ENCODE results near the gene PSMD6.

DNA sequence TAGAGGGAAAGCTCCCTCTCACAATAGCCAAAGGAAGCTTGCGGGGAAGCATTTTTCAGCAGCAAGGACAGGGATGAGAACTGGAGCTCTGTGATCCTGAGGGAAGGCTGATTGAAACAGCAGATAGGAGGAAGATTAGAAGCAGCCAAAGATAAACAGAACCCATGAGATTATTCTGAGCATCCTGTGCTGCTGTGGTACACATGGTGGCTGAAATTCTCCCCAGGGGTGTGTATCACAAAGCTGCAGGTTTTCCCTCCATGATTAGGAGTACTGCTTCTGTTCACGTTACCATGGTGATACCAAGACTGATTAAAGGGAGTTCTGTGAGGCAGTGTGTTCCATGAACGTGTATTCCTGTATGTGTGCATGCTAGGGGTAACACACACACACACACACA lies 30.3 kb upstream of the PSMD6 start:
- TF ChIP-seq, protein P1, sequence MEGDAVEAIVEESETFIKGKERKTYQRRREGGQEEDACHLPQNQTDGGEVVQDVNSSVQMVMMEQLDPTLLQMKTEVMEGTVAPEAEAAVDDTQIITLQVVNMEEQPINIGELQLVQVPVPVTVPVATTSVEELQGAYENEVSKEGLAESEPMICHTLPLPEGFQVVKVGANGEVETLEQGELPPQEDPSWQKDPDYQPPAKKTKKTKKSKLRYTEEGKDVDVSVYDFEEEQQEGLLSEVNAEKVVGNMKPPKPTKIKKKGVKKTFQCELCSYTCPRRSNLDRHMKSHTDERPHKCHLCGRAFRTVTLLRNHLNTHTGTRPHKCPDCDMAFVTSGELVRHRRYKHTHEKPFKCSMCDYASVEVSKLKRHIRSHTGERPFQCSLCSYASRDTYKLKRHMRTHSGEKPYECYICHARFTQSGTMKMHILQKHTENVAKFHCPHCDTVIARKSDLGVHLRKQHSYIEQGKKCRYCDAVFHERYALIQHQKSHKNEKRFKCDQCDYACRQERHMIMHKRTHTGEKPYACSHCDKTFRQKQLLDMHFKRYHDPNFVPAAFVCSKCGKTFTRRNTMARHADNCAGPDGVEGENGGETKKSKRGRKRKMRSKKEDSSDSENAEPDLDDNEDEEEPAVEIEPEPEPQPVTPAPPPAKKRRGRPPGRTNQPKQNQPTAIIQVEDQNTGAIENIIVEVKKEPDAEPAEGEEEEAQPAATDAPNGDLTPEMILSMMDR (IDR thresholded peaks at IDR 0.05; ENCODE audit: poor library complexity): no peak
- TF ChIP-seq EZH2phosphoT487 (IDR thresholded peaks at IDR 0.05; ENCODE audit: low read depth, severe bottlenecking, unreplicated experiment): no peak
- TF ChIP-seq EZH2 (IDR thresholded peaks at IDR 0.05; ENCODE audit: borderline replicate concordance): no peak
